Stimulated activated CD8-positive, alpha-beta memory T cell treated with anti-CD3 and anti-CD28 coated beads, Interleukin-12 subunit alpha, Interleukin-12 subunit beta, amount 100 ng/mL, for 4 hours (primary cell): ENCODE results near the gene IGF2BP3.

Source experiments
- DNase-seq: peaks from one replicate; pipeline ENCODE4 v3.0.0-alpha.2; 2020; ENCODE audit warnings: low read depth

Gene IGF2BP3

GRCh38 chr7:23472046-23472445 is 1.8 kb upstream of the IGF2BP3 start:
- DNase-seq = no peak

- no peak for DNase-seq
These were observed 992 bp upstream of the IGF2BP3 start for GRCh38 chr7:23471106-23471859.

GRCh38 chr7:23469961-23470250 is 385 bp downstream of the IGF2BP3 start:
- no peak for DNase-seq

GRCh38 chr7:23469150-23469960 is 936 bp downstream of the IGF2BP3 start:
- no peak for DNase-seq

GRCh38 chr7:23468526-23469149 is 1.7 kb downstream of the IGF2BP3 start:
- DNase-seq = no peak

GRCh38 chr7:23467806-23468525 is 2.3 kb downstream of the IGF2BP3 start:
- no peak for DNase-seq

- DNase-seq = no peak
These were observed 2.9 kb downstream of the IGF2BP3 start for GRCh38 chr7:23467291-23467805.

- no peak for DNase-seq
These were observed 7.4 kb downstream of the IGF2BP3 start for GRCh38 chr7:23462846-23463245.

- no peak for DNase-seq
These were observed 12.2 kb downstream of the IGF2BP3 start for GRCh38 chr7:23458044-23458443.

- DNase-seq = no peak
These were observed 14.2 kb downstream of the IGF2BP3 start for GRCh38 chr7:23456093-23456492.

GRCh38 chr7:23454881-23455526 is 15.3 kb downstream of the IGF2BP3 start:
- no peak for DNase-seq

- no peak for DNase-seq
These were observed 19.8 kb downstream of the IGF2BP3 start for GRCh38 chr7:23450518-23450917.

- no peak for DNase-seq
These were observed 20.4 kb downstream of the IGF2BP3 start for GRCh38 chr7:23449941-23450340.

GRCh38 chr7:23445326-23445725 is 25.0 kb downstream of the IGF2BP3 start:
- no peak for DNase-seq

- no peak for DNase-seq
These were observed 26.3 kb downstream of the IGF2BP3 start for GRCh38 chr7:23443974-23444373.

GRCh38 chr7:23438171-23438570 is 32.1 kb downstream of the IGF2BP3 start:
- DNase-seq = no peak

- no peak for DNase-seq
These were observed 36.0 kb downstream of the IGF2BP3 start for GRCh38 chr7:23434147-23434917.

GRCh38 chr7:23431702-23432199 is 38.5 kb downstream of the IGF2BP3 start:
- no peak for DNase-seq

- no peak for DNase-seq
These were observed 39.4 kb downstream of the IGF2BP3 start for GRCh38 chr7:23430893-23431259.

- no peak for DNase-seq
These were observed 43.4 kb downstream of the IGF2BP3 start for GRCh38 chr7:23426876-23427275.

GRCh38 chr7:23422909-23423308 is 47.4 kb downstream of the IGF2BP3 start:
- DNase-seq = no peak
